Hematopoietic multipotent progenitor cell treated with erythropoietin and hydrocortisone succinate and interleukin-3 and kit ligand, for 4 days (in vitro differentiated cells): Measurements from ENCODE around the gene DENND6B.

Experiments used
- DNase-seq: peaks from one replicate; pipeline ENCODE4 v3.0.0-alpha.2; 2015

Gene DENND6B

GRCh38 chr22:50302041-50302541, 24.7 kb downstream of the DENND6B start:
- no peak for DNase-seq

GRCh38 chr22:50301581-50301991, 25.2 kb downstream of the DENND6B start:
- no peak for DNase-seq

- no peak for DNase-seq
These were observed 26.1 kb downstream of the DENND6B start for GRCh38 chr22:50300620-50301257.

GRCh38 chr22:50299785-50300619, 26.8 kb downstream of the DENND6B start:
- no peak for DNase-seq

- DNase-seq, result peak; percentile 46
These were observed 27.7 kb downstream of the DENND6B start for GRCh38 chr22:50298937-50299784.

GRCh38 chr22:50298266-50298637, 28.6 kb downstream of the DENND6B start:
- DNase-seq, result no peak

- DNase-seq, result no peak
These were observed 29.1 kb downstream of the DENND6B start for GRCh38 chr22:50297510-50298265.

GRCh38 chr22:50296658-50297490, 29.9 kb downstream of the DENND6B start:
- DNase-seq, result no peak

- DNase-seq, result no peak
These were observed 32.5 kb downstream of the DENND6B start for GRCh38 chr22:50294319-50294656.

- DNase-seq, result peak; percentile 53
These were observed 33.1 kb downstream of the DENND6B start for GRCh38 chr22:50293441-50294318.

- peak; percentile 51 for DNase-seq
These were observed 34.0 kb downstream of the DENND6B start for GRCh38 chr22:50292643-50293440.

- no peak for DNase-seq
These were observed 36.7 kb downstream of the DENND6B start for GRCh38 chr22:50289942-50290630.

GRCh38 chr22:50289151-50289941, 37.5 kb downstream of the DENND6B start:
- DNase-seq, result no peak

- no peak for DNase-seq
These were observed 39.1 kb downstream of the DENND6B start for GRCh38 chr22:50287731-50288130.

- no peak for DNase-seq
These were observed 40.0 kb downstream of the DENND6B start for GRCh38 chr22:50286701-50287318.

GRCh38 chr22:50286275-50286674, 40.5 kb downstream of the DENND6B start:
- no peak for DNase-seq

GRCh38 chr22:50285568-50286229, 41.1 kb downstream of the DENND6B start:
- DNase-seq, result no peak
